GM21717 (cell line): Measurements from ENCODE around the gene STK4.

Experiments
- ATAC-seq: cut with Tn5 transposase; IDR thresholded peaks from one replicate; pipeline ENCODE4 v1.9.1; 2021; ENCODE audit warnings: mild to moderate bottlenecking, moderate library complexity; ENCODE audit not compliant: unreplicated experiment

STK4 gene

GRCh38 chr20:45104786-45105185 is 138.5 kb downstream of the STK4 start:
- no peak for ATAC-seq

GRCh38 chr20:45105317-45105716 is 139.0 kb downstream of the STK4 start:
- ATAC-seq: no peak

DNA sequence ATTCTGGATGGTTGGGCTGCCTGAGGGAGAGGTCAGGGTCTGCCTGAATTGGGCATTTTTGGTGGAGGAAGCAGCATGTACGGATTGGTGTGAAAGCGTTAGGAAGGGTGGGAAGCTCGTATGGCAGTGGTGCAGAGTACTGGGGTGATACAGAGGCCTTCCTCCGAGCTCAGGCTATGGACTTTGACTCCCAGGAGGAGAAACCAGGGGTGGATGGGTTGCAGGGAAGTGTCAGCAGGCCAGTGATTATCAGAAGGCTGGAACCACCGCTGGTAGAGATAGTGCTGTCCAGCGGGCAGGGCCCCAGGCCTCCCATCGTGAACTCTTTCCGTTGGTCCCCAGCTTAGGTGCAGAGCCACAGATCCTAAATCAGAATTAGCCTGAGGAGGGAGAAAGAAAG is 143.3 kb downstream of the STK4 start:
- no peak for ATAC-seq

DNA sequence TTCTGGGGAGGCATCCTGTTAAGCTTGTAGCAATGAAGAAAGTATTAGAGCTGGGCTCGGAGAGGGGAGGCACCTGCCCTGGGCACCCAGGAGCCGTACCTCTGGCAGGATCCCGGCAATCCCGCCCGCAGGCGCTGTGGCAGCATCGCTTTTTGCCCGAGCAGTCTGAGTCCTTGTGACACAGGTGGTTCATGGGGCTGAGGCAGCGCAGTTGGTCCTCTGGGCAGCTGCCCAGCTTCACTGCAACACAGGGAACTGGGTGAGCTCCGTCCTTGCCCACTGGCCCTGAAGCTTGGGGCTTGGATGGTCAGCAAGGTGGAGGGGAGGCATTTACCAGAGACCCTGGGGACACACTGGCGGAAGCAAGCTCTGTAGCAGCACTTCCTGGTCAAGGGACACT is 144.0 kb downstream of the STK4 start:
- no peak for ATAC-seq

DNA sequence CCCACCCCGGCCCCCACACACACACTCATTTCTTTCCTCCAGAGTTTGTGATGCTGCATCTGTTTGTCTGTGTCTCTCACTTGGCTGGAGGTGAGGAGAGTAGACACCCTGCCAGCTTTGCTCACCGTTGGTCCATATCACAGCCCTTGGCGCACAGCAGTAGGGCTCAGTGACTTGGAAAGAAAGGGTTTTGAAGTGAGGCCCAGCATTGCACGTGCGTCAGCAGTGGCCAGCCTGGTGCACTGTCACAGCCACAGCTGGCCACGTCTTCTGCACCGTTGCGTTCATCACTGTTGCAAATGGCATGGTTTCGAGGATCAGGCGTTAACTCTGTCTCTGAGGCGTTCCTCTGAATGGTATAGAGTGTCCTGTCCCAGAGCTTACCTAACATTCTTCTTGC is 145.0 kb downstream of the STK4 start:
- no peak for ATAC-seq

DNA sequence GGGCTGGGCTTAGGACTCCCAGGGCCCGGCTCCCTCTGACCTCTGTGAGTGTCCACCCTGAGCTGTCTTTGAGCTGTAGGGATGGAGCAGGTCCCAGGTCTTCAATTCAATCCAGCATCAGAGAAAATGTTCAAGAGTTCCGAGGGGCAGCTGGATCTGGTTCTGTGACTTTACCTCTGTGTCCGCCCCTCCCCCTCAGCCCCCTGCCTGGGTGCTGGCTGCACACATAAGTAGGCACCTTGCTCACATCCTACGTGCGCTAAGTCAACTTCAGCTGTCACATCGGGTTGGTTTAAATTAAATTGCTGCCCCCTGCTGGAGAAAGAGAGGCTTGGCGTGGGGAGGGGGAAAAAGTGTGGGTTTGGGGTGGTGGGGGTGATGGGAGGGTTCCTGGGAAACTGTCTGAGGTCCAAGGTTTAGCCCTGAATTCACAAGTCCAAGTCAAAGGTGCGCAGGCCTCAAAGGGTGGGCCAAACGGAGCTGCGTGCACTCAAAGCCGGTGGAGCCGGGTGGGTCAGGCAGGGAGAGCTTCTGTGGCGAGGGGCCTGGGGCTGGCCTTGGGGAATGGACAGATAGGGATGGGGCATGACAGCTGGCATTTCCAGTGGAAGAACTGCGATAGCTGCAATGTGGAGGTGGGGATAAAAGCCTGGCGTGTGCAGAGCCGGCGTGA is 145.6 kb downstream of the STK4 start:
- no peak for ATAC-seq

- no peak for ATAC-seq
Measured at GRCh38 chr20:45112754-45113153, 146.4 kb downstream of the STK4 start.

GRCh38 chr20:45113865-45114264 is 147.6 kb downstream of the STK4 start:
- no peak for ATAC-seq

DNA sequence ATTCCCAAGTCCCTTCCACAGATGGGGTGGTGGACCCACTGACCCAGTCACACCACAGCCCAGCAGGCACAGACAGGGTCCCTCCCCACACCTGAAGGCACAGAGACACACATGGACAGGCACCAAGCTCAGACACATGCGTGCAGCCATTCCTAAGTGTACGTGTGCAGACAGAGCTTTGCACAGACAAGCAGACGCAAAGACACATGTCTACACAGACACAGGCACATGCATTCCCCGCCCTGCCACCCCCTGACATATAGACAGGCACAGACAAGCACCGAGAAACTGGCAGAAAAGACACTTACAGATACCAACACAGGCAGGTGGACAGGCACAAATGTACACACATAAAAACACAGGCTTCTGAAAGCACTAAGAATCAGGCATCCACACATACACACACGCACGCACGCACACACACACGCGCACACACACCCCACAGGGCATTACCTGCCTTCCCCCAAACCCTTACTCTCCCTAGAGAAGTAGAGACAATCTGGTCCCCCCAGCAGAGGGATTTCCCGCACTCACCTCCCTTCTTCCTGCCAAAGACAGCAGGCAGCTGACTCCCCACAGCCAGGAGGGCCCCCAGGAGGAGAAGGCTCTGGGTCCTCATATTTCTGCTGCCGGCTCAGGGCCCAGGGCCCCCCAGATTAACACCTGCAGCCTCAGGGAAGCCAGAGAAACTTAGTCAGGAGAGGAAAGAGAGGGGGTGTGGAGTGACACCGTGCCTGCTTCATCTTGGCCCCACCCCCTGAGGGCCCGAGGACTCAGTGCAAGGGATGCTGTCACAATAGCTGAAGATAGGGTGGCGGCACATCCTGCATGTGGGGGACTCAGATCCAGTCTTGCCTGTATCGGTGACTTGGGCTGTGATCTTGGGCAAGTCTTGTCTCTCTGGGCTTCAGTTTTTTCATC is 148.4 kb downstream of the STK4 start, which contains the start of gene WFDC5:
Gene WFDC5, minus strand, starts transcription at position 710 of the 921 bp plus-strand sequence. Its CDS starts 91 bp downstream, at position 619.
- no peak for ATAC-seq

GRCh38 chr20:45115386-45115774 is 149.1 kb downstream of the STK4 start:
- ATAC-seq: no peak

- ATAC-seq: no peak
Measured at GRCh38 chr20:45115829-45116228, 149.5 kb downstream of the STK4 start.

DNA sequence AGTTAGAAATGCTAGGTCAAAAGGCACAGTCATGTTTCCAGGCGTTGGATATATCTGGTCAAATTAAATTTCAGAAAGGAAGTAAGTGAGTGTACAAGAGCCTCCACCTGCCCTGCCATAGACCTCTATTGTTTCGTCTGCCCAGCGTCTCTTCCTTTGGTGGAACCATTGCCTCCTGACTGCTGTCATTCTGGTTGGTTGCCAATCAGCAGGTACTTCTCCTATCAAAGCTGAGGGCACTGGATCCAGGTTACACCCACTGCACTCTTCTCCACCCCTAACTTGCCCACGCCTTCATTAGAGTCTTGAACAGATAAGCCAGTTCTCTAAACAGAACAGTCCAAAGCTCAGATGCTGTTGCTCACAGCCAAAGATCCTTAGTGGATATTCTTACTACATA is 151.3 kb downstream of the STK4 start:
- no peak for ATAC-seq

DNA sequence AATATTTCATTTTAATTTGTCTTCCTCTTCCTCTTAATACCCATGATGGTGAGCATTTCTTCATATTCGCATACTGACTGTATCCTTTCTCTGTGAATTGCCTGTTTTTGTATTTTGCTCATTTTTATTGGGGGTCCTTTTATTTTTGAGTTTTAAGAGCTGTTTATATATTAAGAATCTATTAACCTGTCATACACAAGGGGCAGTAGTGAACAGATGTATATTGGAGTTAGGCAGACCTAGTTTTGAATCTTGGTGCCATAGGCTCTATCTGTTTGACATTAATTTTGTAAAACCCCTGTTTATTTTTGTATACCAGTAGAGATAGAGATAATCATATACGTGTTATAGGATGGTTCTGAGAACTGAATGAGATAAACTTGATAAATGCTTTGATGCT is 151.7 kb downstream of the STK4 start:
- no peak for ATAC-seq

DNA sequence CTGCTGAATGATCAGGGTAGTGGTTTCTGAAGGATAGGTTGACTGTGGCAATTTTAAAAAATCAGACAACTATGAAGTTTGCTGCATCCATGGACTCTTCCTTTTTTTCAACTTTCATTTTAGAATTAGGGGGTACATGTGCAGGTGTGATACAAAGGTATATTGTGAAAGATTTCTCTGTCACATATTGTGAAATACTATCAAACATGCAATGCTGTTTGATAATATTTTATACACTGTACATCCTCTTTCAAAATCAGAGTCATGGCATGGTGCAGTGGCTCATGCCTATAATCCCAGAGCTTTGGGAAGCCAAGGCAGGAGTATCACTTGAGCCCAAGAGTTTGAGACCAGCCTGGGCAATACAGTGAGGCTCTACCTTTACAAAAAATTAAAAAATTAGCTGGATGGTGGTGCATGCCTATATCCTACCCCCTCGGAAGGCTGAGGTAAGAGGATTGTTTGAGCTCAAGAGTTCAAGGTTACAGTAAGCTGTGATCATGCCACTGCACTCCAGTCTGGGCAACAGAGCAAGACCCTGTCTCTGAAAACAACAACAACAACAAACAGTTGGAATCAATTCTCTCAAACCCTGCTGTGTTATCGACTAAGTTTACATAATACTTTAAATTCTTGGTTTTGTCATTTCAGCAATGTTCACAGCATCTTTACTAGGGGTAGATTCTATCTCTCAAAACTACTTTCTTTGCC is 153.4 kb downstream of the STK4 start:
- ATAC-seq: no peak

- no peak for ATAC-seq
Measured at GRCh38 chr20:45121388-45121787, 155.1 kb downstream of the STK4 start.

- ATAC-seq: no peak
Measured at GRCh38 chr20:45124365-45124764, 158.1 kb downstream of the STK4 start, which contains the start of gene WFDC12. Gene WFDC12 (minus strand): TSS chr20:45124465. CDS start chr20:45124447, 18 bp downstream.

- ATAC-seq: no peak
Measured at GRCh38 chr20:45128099-45128498, 161.8 kb downstream of the STK4 start.
